Neuronal stem cell (in vitro differentiated cells): Measurements from ENCODE around the gene TADA3.

ENCODE experiments used
- DNase-seq: peaks from one replicate; pipeline ENCODE4 v3.0.0-alpha.2; 2013; ENCODE audit warnings: low spot score
- H2AFZ ChIP-seq: one replicate; pipeline ENCODE4 v1.6.1; 2013; ENCODE audit warnings: mild to moderate bottlenecking, low read length, inconsistent platforms
- H2AK5ac ChIP-seq: 2 replicates; pipeline ENCODE4 v1.6.1; 2013; ENCODE audit warnings: low read depth, mild to moderate bottlenecking, inconsistent platforms, low read length, moderate library complexity, mixed read lengths
- H2BK120ac ChIP-seq: 2 replicates; pipeline ENCODE4 v1.6.1; 2013; ENCODE audit warnings: low read depth, mild to moderate bottlenecking, inconsistent platforms, low read length, moderate library complexity, mixed read lengths
- H2BK12ac ChIP-seq: one replicate; pipeline ENCODE4 v1.6.1; 2013; ENCODE audit warnings: low read length, inconsistent platforms
- H2BK15ac ChIP-seq: 2 replicates; pipeline ENCODE4 v1.6.1; 2013; ENCODE audit warnings: mild to moderate bottlenecking, low read length, inconsistent platforms, mixed read lengths
- H2BK5ac ChIP-seq: one replicate; pipeline ENCODE4 v1.6.1; 2013; ENCODE audit warnings: inconsistent platforms, mild to moderate bottlenecking, low read length, moderate library complexity
- H3K14ac ChIP-seq: one replicate; pipeline ENCODE4 v1.6.1; 2013; ENCODE audit warnings: low read length, inconsistent platforms
- H3K18ac ChIP-seq: 2 replicates; pipeline ENCODE4 v1.6.1; 2013; ENCODE audit warnings: low read length, inconsistent platforms
- H3K23ac ChIP-seq: 2 replicates; pipeline ENCODE4 v1.6.1; 2013; ENCODE audit warnings: low read depth, mild to moderate bottlenecking, mixed read lengths, low read length, inconsistent platforms; ENCODE audit not compliant: poor library complexity
- H3K27ac ChIP-seq: replicated peaks from 3 replicates; pipeline ENCODE4 v1.5.1; 2013; ENCODE audit warnings: low read length, inconsistent platforms
- H3K27me3 ChIP-seq, 3 experiments: 2 replicates each; pipeline ENCODE4 v1.6.1; 2013; ENCODE audit warnings: low read length in 3 of 3, mild to moderate bottlenecking in 2 of 3, inconsistent platforms in 1 of 3, low read depth in 1 of 3, mixed read lengths in 1 of 3, moderate library complexity in 1 of 3; ENCODE audit not compliant: control insufficient read depth in 3 of 3, insufficient read depth in 3 of 3
- H3K36me3 ChIP-seq, 2 donors: replicated peaks in 1 of 2; 2 replicates each; pipeline ENCODE4 v1.6.1; 2013; ENCODE audit warnings: low read length in 2 of 2; ENCODE audit not compliant: control insufficient read depth in 2 of 2, insufficient read depth in 2 of 2
- H3K4ac ChIP-seq: 2 replicates; pipeline ENCODE4 v1.6.1; 2013; ENCODE audit warnings: inconsistent platforms, mild to moderate bottlenecking, low read length, moderate library complexity
- H3K4me1 ChIP-seq, 2 donors: 1 replicate in 1 of 2; 2 replicates in 1 of 2; pipeline ENCODE4 v1.6.1; 2013; ENCODE audit warnings: low read length in 2 of 2, low read depth in 1 of 2; ENCODE audit not compliant: control insufficient read depth in 2 of 2, insufficient read depth in 1 of 2
- H3K4me2 ChIP-seq: one replicate; pipeline ENCODE4 v1.6.1; 2013; ENCODE audit warnings: mild to moderate bottlenecking, low read length, inconsistent platforms; ENCODE audit not compliant: insufficient read depth, poor library complexity, severe bottlenecking
- H3K4me3 ChIP-seq, 2 donors: 2 replicates each; pipeline ENCODE4 v1.5.1; 2013; ENCODE audit warnings: low read length in 2 of 2, mild to moderate bottlenecking in 2 of 2, inconsistent platforms in 1 of 2, moderate library complexity in 1 of 2
- H3K79me1 ChIP-seq: one replicate; pipeline ENCODE4 v1.6.1; 2013; ENCODE audit warnings: low read depth, mild to moderate bottlenecking, inconsistent platforms, low read length, moderate library complexity
- H3K9ac ChIP-seq: one replicate; pipeline ENCODE4 v1.6.1; 2013; ENCODE audit warnings: mild to moderate bottlenecking, low read depth, low read length, inconsistent platforms; ENCODE audit not compliant: poor library complexity
- H3K9me3 ChIP-seq, 2 donors: replicated peaks in 1 of 2; 2 replicates each; pipeline versions ENCODE3 to v1.6.1; 2013; ENCODE audit warnings: low read length in 2 of 2, mild to moderate bottlenecking in 2 of 2, inconsistent platforms in 1 of 2, low read depth in 1 of 2, mixed read lengths in 1 of 2, moderate library complexity in 1 of 2; ENCODE audit not compliant: control insufficient read depth in 2 of 2, insufficient read depth in 1 of 2
- H4K8ac ChIP-seq: one replicate; pipeline ENCODE4 v1.6.1; 2013; ENCODE audit warnings: low read depth, mild to moderate bottlenecking, inconsistent platforms, low read length, moderate library complexity
- H4K91ac ChIP-seq: one replicate; pipeline ENCODE4 v1.6.1; 2013; ENCODE audit warnings: low read length, low read depth, mild to moderate bottlenecking, inconsistent platforms; ENCODE audit not compliant: poor library complexity
- WGBS, 2 donors: extraction: QIAGEN DNeasy Blood & Tissue Kit; methylation state at CpG; one replicate each; pipeline ENCODE4 v1.1.7; 2013; ENCODE audit warnings: missing lambda C conversion rate in 2 of 2, mixed read lengths in 1 of 2; ENCODE audit not compliant: insufficient read length in 2 of 2, insufficient replicate concordance in 1 of 2; ENCODE audit errors: extremely low coverage in 2 of 2; 5-methylcytosine and 5-hydroxymethylcytosine counted together

The TADA3 gene

DNA sequence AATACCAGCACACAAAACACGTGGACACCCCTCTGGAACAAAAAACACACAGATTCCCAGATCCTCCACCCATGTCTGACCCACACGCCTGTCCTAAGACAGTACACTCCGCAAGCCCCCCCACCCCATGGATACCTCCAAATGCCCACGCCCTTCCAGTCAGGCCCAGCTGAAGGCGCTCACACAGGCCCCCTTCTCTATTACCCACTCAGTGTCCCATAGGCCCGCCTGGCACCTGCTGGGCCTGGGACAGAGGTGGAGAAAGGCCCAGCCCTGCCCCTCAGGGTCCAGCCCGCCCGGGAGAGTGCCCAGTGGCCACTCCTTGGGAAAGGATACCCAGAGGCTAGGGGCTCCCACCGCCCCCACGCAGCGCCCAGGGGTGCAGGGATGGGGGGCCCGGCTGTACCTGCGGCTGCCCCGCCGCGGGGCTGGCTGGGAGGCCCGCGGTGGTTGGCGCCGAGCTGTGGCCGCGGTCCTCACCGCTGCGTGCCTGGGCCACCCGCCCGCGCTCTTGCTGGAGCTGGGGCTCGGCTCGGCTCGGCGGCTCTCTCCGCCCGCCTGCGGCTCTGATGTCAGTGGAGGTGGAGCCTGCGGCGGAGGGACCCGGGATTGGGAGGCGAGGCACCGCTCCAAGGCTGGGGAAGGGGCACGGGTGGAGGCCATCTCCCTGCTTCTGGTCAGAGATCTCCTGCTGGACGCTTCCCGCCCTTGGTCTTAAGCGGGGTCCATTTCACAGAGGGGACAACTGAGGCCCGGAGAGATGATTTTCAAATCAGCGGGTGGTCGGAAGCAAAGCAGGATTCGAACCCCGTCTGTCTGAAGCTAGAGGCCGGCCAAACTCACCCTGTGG, 22.6 kb downstream of the TADA3 start, which contains the start of gene CAMK1:
Gene CAMK1 (minus strand): TSS at position 522 of the 850 bp plus-strand sequence. CDS start 2,198 bp downstream, outside the sequence.
- WGBS, 2 donors: no CpG with 5 or more reads among the region's 49 CpGs
- Histone ChIP-seq H2BK12ac (no peak within 1 kb of the TSS), H3K4me1 (peaks cover 0 to 13% of the 10 kb centered on the region in 2 donors), H4K8ac (no peak within 1 kb of the TSS), H3K27ac (no peak within 1 kb of the TSS), H2BK120ac (no peak within 1 kb of the TSS), H3K23ac (peak within 1 kb of the TSS; percentile 88), H2BK5ac (peak within 1 kb of the TSS; percentile 56), H3K9me3 (peaks cover 0 to 2% of the 10 kb centered on the region in 2 donors), H3K14ac (peak within 1 kb of the TSS; percentile 27), H3K4me2 (peak within 1 kb of the TSS; percentile 82), H3K9ac (peak within 1 kb of the TSS; percentile 89), H2AK5ac (peak within 1 kb of the TSS; percentile 72), H2AFZ (peak within 1 kb of the TSS; percentile 76), H3K4ac (peak within 1 kb of the TSS; percentile 41), H2BK15ac (peak within 1 kb of the TSS; percentile 84), H3K79me1 (peaks cover 4% of the 10 kb centered on the region), H3K18ac (peak within 1 kb of the TSS; percentile 92), H3K27me3 (no peaks in the 10 kb centered on the region), H4K91ac (peak within 1 kb of the TSS; percentile 59), H3K4me3 (peak within 1 kb of the TSS; percentile 42 to 82), H3K36me3 (peaks cover 9 to 16% of the 10 kb centered on the region in 2 donors)
- peak; percentile 62 for DNase-seq

DNA sequence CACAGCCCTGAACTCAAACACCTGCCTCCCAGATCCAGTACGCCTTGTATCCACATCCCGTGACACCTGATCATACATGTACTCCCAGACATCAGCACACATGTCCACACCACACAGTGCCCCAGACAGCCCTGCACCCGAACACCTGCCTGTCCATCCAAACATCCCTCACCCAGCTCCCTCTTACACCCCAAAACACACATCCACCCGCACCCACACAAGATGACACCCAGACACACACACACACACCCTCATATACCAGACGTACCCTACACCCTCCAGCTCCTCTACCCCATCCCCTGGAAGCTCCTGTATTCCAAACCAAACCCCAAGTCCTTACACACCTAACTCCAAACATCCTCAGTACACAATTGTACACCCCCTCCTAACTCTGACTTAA, 23.3 kb downstream of the TADA3 start:
- WGBS, 2 donors: 100% methylated on average over 1 of the region's 5 CpGs; no CpG with 5 or more reads in 1 of the 2 donors
- Histone ChIP-seq H3K36me3 (peaks cover 9 to 18% of the 10 kb centered on the region in 2 donors), H2BK12ac (no peak overlapping the region), H2BK15ac (peak overlapping the region; percentile 84), H3K79me1 (peaks cover 4% of the 10 kb centered on the region), H2AK5ac (peak overlapping the region; percentile 8), H3K9ac (peak overlapping the region; percentile 74), H3K4ac (peak overlapping the region; percentile 41), H2BK120ac (no peak overlapping the region), H2BK5ac (no peak overlapping the region), H3K14ac (no peak overlapping the region), H3K4me1 (peaks cover 0 to 13% of the 10 kb centered on the region in 2 donors), H3K27me3 (no peaks in the 10 kb centered on the region), H4K8ac (no peak overlapping the region), H3K18ac (no peak overlapping the region), H3K4me3 (peak overlapping the region; percentile 42 to 82), H3K23ac (peak overlapping the region; percentile 81), H3K27ac (no peak overlapping the region), H3K9me3 (peaks cover 0 to 2% of the 10 kb centered on the region in 2 donors), H4K91ac (peak overlapping the region; percentile 59), H3K4me2 (no peak overlapping the region), H2AFZ (no peak overlapping the region)
- no peak for DNase-seq

DNA sequence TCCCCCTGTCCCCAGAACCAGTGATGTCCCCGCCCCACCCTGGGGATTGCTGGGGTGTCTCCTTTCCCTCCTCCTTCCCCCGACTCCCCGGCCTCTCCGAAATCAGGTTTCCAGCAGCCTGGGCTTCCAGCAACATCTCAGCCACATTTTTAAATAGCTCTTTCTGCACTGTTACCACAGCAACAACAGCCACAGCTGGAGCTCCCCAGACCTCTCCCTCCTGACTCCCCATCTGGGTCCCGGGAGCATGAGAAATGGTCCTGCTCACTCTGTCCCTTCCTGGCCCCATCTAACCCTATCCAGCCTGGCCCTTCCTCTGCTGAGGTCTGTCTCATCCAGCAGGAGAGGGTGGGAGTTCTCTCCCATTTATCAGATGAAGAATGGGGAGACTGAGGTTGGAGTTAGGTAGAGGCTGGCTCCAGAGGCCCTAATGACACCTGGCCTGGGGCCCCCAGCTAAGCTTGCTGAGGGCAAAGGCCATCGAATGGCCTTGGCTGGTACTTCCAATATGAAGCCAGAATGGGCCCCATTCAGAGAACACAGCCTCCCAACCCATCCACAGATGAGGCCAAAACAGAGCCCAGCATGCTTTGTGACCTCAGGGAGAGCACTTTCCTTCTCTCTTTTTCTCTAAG, 24.0 kb downstream of the TADA3 start:
- H3K4ac ChIP-seq: no peak overlapping the region
- peaks cover 0 to 13% of the 10 kb centered on the region in 2 donors for H3K4me1 ChIP-seq
- no peak overlapping the region for H2BK120ac ChIP-seq
- no peak overlapping the region for H2BK12ac ChIP-seq
- no peak overlapping the region for H3K9ac ChIP-seq
- no peak overlapping the region for H2AK5ac ChIP-seq
- WGBS, 2 donors: no CpG with 5 or more reads among the region's 6 CpGs
- peaks cover 0 to 2% of the 10 kb centered on the region in 2 donors for H3K9me3 ChIP-seq
- H3K4me2 ChIP-seq: no peak overlapping the region
- no peak overlapping the region for H2AFZ ChIP-seq
- DNase-seq: no peak
- H3K18ac ChIP-seq: no peak overlapping the region
- no peak overlapping the region for H2BK15ac ChIP-seq
- H4K91ac ChIP-seq: no peak overlapping the region
- H4K8ac ChIP-seq: no peak overlapping the region
- H3K36me3 ChIP-seq: peaks cover 9 to 24% of the 10 kb centered on the region in 2 donors
- H3K23ac ChIP-seq: no peak overlapping the region
- H3K27ac ChIP-seq: no peak overlapping the region
- no peaks in the 10 kb centered on the region for H3K27me3 ChIP-seq
- H3K4me3 ChIP-seq: no peak overlapping the region
- peaks cover 4% of the 10 kb centered on the region for H3K79me1 ChIP-seq
- H3K14ac ChIP-seq: no peak overlapping the region
- H2BK5ac ChIP-seq: no peak overlapping the region

DNA sequence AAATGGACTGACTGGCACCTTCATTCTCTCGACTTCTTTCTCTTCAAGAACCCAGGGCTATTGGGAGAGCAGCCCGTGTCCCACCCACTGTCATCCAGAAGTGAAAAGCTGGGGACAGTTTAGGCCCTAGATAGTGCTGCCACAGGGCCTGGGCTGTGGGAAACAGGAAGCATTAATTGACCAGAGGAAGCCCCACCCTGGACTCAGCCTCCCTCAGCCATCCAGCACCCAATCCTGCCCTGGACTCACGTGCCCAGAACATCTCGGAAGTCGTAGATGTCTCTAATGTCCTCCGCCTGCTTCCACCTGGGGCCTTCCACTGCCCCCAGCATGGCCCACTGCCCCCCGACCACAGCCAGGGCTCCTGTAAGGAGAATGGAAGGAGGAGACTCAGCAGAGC, 24.9 kb downstream of the TADA3 start:
- H2BK12ac ChIP-seq: no peak overlapping the region
- no peak overlapping the region for H4K91ac ChIP-seq
- no peak overlapping the region for H3K9ac ChIP-seq
- no peak overlapping the region for H2BK5ac ChIP-seq
- H3K4me2 ChIP-seq: no peak overlapping the region
- peaks cover 0 to 2% of the 10 kb centered on the region in 2 donors for H3K9me3 ChIP-seq
- H3K4ac ChIP-seq: no peak overlapping the region
- no peaks in the 10 kb centered on the region for H3K27me3 ChIP-seq
- H2BK15ac ChIP-seq: no peak overlapping the region
- no peak overlapping the region for H3K4me3 ChIP-seq
- no peak overlapping the region for H3K18ac ChIP-seq
- no peak overlapping the region for H3K27ac ChIP-seq
- H3K4me1 ChIP-seq: peaks cover 0 to 13% of the 10 kb centered on the region in 2 donors
- no peak overlapping the region for H3K23ac ChIP-seq
- peaks cover 4% of the 10 kb centered on the region for H3K79me1 ChIP-seq
- H3K14ac ChIP-seq: no peak overlapping the region
- no peak overlapping the region for H2BK120ac ChIP-seq
- no peak overlapping the region for H2AFZ ChIP-seq
- H2AK5ac ChIP-seq: no peak overlapping the region
- peaks cover 11 to 29% of the 10 kb centered on the region in 2 donors for H3K36me3 ChIP-seq
- no CpG with 5 or more reads among the region's 7 CpGs for WGBS, 2 donors
- H4K8ac ChIP-seq: no peak overlapping the region
- no peak for DNase-seq
